Adrenal gland (tissue), 5 donors: ENCODE measurements around the gene XG.

Experiments used
- POLR2A ChIP-seq, 2 donors: fragments of 450-650 bp; IDR thresholded peaks; one replicate each; pipeline ENCODE4 v1.6.1; 2017; ENCODE audit warnings: antibody characterized with exemption in 2 of 2, mild to moderate bottlenecking in 2 of 2, moderate library complexity in 1 of 2
- TF ChIP-seq, protein P1 (sequence below), 6 experiments: fragments of 450-650 bp in 4 of 6; fragments of 200-600 bp in 2 of 6; sonication (generic) in 1 of 6; IDR thresholded peaks; 1 replicate in 5 of 6; 2 replicates in 1 of 6; pipeline versions ENCODE4 v1.5.1 to v1.8.0; 2016 to 2021; ENCODE audit warnings: antibody characterized with exemption in 6 of 6, mild to moderate bottlenecking in 2 of 6, moderate library complexity in 1 of 6
- donor health status: DM: no; HTN: no; CAD: no.

DNA sequence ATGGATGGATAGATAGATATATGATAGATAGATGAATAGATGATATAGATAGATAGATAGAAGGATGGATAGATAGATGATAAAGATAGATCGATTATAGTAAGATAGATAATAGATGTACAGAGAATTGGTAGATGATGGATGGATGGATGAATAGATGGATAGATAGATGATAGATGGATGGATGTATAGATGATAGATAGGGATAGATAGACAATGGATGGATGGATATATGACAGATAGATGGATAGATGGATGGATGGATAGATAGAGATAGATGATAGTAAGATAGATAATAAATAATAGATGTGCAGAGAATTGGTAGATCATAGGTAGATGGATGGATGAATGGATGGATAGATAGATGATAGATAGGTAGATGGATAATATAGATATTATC, 89.1 kb downstream of the XG start:
- no peak for TF ChIP-seq POLR2A (IDR thresholded peaks at IDR 0.05)
- TF ChIP-seq, protein P1, sequence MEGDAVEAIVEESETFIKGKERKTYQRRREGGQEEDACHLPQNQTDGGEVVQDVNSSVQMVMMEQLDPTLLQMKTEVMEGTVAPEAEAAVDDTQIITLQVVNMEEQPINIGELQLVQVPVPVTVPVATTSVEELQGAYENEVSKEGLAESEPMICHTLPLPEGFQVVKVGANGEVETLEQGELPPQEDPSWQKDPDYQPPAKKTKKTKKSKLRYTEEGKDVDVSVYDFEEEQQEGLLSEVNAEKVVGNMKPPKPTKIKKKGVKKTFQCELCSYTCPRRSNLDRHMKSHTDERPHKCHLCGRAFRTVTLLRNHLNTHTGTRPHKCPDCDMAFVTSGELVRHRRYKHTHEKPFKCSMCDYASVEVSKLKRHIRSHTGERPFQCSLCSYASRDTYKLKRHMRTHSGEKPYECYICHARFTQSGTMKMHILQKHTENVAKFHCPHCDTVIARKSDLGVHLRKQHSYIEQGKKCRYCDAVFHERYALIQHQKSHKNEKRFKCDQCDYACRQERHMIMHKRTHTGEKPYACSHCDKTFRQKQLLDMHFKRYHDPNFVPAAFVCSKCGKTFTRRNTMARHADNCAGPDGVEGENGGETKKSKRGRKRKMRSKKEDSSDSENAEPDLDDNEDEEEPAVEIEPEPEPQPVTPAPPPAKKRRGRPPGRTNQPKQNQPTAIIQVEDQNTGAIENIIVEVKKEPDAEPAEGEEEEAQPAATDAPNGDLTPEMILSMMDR (IDR thresholded peaks at IDR 0.05) = no peak
